GM04504 (cell line): Measurements from ENCODE around the gene SCARB1.

Source experiments
- DNase-seq: peaks from one replicate; pipeline ENCODE4 v3.0.0-alpha.2; 2012; ENCODE audit warnings: low read depth

The SCARB1 gene

GRCh38 chr12:124821252-124822200 is 42.1 kb downstream of the SCARB1 start:
- no peak for DNase-seq

- no peak for DNase-seq
Measured at GRCh38 chr12:124820199-124820598, 43.5 kb downstream of the SCARB1 start.

DNA sequence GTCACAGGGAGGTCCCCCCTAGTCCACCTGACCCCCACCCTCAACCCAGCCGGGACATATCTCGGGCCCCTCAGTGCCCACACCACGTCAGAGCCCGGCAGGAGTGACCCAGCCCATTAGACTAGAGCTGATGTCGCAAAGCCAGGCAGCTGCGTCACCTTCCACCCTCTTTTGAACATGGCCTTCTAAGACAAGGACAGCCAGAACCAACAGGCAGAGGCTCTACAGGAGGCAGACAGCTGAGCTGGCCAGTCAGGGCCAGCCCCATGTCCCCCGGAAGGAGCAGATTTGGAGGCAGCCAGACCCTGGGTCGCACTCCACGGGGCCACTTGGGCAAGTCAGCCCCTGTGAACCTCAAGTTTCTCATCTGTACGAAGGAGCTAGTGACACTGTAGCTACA is 44.1 kb downstream of the SCARB1 start:
- DNase-seq: no peak

- DNase-seq: no peak
Measured at GRCh38 chr12:124819080-124819479, 44.6 kb downstream of the SCARB1 start.

DNA sequence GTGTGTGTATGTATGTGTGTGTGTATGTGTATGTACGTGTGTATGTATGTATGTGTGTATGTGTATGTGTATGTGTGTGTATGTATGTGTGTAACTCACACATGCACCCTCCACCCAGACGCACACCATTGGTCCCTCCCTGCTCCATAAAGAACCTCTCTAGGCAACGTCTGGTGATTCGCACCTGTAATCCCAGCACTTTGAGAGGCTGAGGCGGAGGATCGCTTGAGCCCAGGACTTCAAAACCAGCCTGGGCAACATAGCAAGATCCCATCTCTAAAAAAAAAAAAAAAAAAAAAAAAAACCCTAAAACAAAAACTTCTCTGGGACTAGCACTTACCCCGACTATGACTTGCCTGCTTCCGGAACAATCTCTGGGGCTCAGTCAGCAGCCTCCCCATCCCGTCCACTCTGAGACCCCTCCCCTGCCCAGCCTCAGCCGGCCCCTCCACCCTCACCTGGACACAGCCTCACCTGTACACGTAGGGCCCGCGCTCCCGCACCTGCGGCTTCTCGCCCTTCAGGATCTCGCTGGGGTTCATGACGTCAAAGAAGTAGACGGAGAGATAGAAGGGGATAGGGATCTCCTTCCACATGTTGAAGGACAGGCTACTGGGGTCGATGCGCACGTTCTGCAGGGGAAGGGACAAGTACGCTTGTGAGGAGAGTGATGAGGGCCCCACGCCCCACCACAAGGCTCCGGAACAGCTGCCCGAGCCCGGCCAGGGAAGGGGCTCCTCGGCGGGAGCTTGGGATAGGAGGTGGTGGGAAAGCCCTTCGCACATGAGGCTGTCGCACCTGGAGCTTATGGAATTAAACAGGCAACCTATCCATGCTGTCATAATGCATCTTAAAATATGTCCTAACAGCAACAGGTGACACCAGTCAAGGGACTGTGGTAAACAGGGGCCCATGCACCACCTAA is 46.3 kb downstream of the SCARB1 start:
- no peak for DNase-seq

- no peak for DNase-seq
Measured at GRCh38 chr12:124816295-124816854, 47.3 kb downstream of the SCARB1 start.

DNA sequence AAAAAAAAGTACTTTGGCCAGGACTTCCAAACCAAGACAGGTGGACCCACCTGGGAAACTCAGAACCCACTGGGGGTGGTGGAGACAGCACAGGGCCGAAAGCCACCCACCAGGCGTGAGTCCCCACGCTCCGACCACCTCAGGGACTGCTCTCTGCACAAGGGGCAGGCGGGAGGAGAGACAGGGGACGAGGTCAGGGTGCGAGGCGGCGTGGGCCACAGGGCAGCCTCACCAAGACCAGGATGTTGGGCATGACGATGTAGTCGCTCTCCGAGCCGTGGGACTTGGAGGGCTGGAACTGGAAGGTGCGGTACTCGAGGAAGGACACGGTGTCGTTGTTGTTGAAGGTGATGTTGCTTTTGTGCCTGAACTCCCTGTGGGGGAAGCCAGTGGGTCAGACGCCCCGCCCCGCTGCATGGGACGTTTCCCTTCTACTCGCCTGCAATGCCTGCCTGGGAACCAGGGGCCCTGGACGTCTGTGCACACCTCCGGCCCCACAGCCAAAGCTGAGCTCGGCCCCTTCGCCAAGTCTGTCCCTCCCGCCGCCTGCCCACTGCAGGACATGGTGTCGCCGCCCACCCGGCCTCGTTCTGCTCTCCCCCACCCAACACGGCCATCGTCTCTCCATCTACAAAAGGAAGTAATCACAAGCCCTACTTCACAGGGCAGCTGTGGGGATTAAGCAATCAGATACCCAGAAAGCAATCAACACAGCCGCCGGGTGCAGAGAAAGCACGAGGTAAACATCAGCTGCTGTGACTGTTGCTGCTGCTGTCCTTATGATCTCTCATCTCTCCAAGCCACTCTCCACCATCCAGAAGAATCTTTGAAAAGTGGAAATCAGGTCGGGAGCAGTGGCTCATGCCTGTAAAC is 48.7 kb downstream of the SCARB1 start:
- DNase-seq: no peak

GRCh38 chr12:124813782-124814181 is 49.9 kb downstream of the SCARB1 start:
- DNase-seq: no peak

DNA sequence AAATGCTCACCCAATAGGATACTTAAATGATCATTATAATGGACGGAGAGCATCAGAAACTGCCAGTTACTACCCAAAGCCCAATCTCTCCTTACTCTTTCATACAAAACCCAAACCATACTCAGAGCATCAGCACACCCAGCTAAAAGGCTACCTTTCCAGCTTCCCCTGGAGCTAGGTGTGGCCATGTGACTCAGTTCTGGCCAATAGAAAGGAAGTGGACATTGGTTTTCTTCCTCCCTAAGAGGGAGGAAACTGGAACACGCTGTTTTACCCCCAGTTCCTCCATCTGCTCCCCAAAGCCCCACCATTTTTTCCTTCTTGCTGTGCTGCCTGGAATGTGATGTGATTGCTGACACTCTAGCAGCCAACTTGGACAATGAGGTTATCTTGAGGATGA is 50.7 kb downstream of the SCARB1 start:
- DNase-seq: no peak

DNA sequence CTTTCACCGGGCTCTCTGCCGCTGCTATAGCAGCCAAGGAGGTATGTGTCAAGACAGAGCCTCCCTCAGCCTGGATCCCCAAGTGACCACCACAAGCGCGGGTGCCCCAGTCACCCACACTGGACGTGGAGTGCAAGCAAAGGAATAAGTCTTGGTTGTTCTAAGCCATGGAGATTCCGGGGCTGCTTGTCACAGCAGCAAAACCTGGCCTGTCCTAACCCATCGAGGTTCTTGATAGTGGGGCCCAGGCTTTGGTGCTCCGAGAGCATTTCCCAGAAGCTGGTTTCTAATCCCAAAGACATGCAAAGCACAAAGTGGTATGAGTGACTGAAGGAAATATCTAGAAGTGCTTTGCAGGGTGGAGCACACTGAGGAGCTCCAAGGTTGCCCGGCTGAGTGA is 51.3 kb downstream of the SCARB1 start:
- no peak for DNase-seq

DNA sequence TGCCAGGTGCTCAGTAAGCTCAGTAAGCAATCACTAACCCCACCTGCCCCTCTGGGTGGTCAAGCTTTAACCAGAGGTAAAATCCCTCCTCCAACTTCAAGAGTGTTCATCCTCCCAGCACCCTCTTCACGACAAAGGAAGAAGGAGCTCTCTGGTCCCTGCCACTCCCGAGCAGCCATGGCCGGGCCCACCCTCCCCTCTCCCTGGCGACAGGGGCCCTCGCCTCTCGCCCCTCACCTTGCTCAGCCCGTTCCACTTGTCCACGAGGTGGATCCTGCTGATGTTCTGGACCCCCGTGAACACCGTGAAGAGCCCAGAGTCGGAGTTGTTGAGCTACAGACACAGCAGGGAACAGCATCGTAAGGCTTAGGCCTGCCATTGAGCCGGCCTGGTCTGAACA is 52.0 kb downstream of the SCARB1 start:
- no peak for DNase-seq

DNA sequence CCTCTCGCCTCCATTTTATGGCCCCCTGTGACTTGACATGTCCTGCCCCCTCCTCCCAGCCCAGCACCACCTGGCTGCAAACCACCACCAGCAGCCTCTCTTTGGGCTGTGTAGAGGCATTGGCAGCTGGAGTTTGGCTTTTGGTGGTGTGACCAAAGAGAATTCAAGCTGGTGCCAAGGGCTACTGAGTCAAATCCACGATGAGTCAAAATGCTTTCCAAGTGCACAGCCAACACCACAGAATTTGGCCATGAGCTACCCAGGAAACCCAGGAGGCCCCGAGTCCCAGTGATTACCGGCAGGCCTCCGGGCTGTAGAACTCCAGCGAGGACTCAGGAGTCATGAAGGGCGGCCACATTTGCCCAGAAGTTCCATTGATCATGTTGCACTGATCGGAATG is 53.8 kb downstream of the SCARB1 start:
- no peak for DNase-seq

- DNase-seq: no peak
Measured at GRCh38 chr12:124809391-124809790, 54.3 kb downstream of the SCARB1 start.

GRCh38 chr12:124808272-124808671 is 55.4 kb downstream of the SCARB1 start:
- DNase-seq: no peak

GRCh38 chr12:124805876-124806668 is 57.6 kb downstream of the SCARB1 start:
- no peak for DNase-seq

GRCh38 chr12:124805050-124805449 is 58.6 kb downstream of the SCARB1 start:
- DNase-seq: no peak

DNA sequence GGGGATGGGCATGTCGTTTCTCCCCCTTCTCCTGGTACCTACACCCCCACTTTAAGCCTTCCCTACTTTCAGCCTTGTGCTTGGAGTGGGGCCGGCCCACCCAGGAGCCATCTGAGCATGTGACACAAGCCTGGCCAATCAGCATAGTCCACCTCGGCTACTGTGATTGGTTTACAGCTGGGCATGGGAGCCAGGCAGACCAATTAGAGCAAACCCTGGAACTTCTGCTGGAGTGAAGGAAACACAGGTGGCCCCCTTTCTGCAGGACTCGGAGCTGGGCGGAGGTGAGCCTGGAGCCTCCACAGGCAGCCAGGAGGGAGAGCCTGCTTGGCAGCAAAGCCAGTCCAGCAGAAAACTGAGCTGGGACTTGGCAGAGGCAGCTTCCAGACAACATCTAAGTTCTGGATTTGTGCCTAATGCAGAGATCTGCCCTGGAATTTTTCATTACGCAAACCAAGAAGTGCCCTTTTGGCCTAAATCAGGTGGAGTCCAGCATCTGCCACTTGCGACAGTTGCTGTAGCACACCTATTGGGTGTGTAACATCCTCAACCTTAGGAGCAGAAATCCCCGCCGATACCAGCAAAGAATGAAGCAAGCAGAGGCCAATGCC is 59.5 kb downstream of the SCARB1 start:
- DNase-seq: no peak

- no peak for DNase-seq
Measured at GRCh38 chr12:124802361-124802760, 61.3 kb downstream of the SCARB1 start.

DNA sequence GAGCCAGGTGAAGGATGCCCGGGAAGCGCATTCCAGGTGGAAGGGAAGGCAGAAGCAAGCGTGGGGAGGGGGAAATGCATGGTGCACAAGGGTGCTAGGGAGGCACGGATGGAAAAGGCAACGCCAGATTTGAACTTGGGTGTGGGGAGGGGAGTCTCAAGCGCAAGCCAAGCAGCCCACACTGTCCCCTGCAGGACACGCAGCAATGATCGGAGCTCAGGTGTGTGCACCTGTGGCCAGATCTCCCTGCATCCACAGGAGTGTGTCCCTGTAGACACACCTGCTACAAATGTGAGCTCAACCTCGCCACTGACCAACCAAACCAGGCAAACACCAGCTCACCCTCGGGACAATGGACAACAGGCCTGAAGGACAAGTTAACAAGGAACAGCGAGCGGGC is 63.2 kb downstream of the SCARB1 start:
- DNase-seq: no peak

- DNase-seq: no peak
Measured at GRCh38 chr12:124797321-124797720, 66.3 kb downstream of the SCARB1 start.
